Uterus (tissue), 2 donors: ENCODE measurements around the gene LYSMD3.

Source experiments
- POLR2A ChIP-seq, 2 donors: fragments of 450-650 bp; IDR thresholded peaks; one replicate each; pipeline ENCODE4 v1.6.1; 2016; ENCODE audit warnings: antibody characterized with exemption in 2 of 2, mild to moderate bottlenecking in 1 of 2, moderate library complexity in 1 of 2
- TF ChIP-seq, protein P1 (sequence below), 4 experiments: fragments of 200-600 bp in 2 of 4; fragments of 450-650 bp in 2 of 4; sonication (generic) in 2 of 4; IDR thresholded peaks; one replicate each; pipeline ENCODE4 v1.5.1; 2016 to 2019; ENCODE audit warnings: antibody characterized with exemption in 4 of 4, mild to moderate bottlenecking in 2 of 4, moderate library complexity in 1 of 4

DNA sequence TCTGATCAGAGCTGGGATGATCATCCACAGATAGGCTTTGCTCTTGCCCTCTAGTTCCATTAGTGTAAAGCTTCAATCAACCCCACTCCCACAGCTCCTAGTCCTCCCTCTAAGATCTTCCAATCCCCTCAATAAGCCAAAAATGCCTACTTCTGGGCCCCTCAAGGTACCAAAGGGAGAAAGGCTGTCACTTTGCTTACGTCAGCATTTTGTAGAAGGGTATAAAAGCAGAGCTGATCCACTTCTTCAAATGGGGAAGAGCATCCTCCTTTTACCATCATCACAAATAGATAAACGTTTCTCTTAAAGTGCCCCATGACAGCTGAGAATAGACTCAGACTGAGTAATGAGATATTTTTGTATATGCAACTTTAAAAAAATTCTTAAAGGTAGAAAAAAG, 16.1 kb upstream of the LYSMD3 start:
- no peak for TF ChIP-seq POLR2A (IDR thresholded peaks at IDR 0.05)
- TF ChIP-seq, protein P1, sequence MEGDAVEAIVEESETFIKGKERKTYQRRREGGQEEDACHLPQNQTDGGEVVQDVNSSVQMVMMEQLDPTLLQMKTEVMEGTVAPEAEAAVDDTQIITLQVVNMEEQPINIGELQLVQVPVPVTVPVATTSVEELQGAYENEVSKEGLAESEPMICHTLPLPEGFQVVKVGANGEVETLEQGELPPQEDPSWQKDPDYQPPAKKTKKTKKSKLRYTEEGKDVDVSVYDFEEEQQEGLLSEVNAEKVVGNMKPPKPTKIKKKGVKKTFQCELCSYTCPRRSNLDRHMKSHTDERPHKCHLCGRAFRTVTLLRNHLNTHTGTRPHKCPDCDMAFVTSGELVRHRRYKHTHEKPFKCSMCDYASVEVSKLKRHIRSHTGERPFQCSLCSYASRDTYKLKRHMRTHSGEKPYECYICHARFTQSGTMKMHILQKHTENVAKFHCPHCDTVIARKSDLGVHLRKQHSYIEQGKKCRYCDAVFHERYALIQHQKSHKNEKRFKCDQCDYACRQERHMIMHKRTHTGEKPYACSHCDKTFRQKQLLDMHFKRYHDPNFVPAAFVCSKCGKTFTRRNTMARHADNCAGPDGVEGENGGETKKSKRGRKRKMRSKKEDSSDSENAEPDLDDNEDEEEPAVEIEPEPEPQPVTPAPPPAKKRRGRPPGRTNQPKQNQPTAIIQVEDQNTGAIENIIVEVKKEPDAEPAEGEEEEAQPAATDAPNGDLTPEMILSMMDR (IDR thresholded peaks at IDR 0.05) = no peak
